Natural killer cell (primary cell): Measurements from ENCODE around the gene RTL5. TPM values are rescaled to one million over a fixed set of nuclear protein-coding genes. Genes with fewer than 3 reads are reported as not detected.
A peak's percentile ranks its signal among the peaks of the same experiment; 100 is the strongest.

Source experiments
- ATAC-seq, 3 donors: fragments of 150-1000 bp in 2 of 3; fragments of 200-7000 bp in 1 of 3; cut with Tn5 transposase; 1 replicate in 1 of 3; 2 replicates in 2 of 3; pipeline ENCODE4 v1.10.0; 2021; ENCODE audit warnings: mild to moderate bottlenecking in 2 of 3, moderate library complexity in 2 of 3
- DNase-seq, 2 donors: peaks; one replicate each; pipeline versions ENCODE4 v3.0.0 to v3.0.0-alpha.2; 2013 to 2021; ENCODE audit warnings: mixed read lengths in 1 of 2
- H3K27ac ChIP-seq: one replicate; pipeline ENCODE4 v1.5.1; 2013; ENCODE audit warnings: mild to moderate bottlenecking, low read length
- H3K27me3 ChIP-seq: one replicate; pipeline ENCODE4 v1.6.1; 2013; ENCODE audit warnings: low read length; ENCODE audit not compliant: control insufficient read depth, insufficient read depth
- H3K36me3 ChIP-seq: one replicate; pipeline ENCODE4 v1.6.1; 2013; ENCODE audit warnings: low read length; ENCODE audit not compliant: control insufficient read depth, insufficient read depth
- H3K4me1 ChIP-seq: one replicate; pipeline ENCODE4 v1.6.1; 2013; ENCODE audit warnings: low read length; ENCODE audit not compliant: control insufficient read depth, insufficient read depth
- H3K4me3 ChIP-seq: one replicate; pipeline ENCODE4 v1.5.1; 2013; ENCODE audit warnings: low read length
- H3K9me3 ChIP-seq: one replicate; pipeline ENCODE4 v1.6.1; 2013; ENCODE audit warnings: low read length; ENCODE audit not compliant: control insufficient read depth, insufficient read depth
- H3K27ac Mint-ChIP-seq, 2 donors: one replicate each; pipeline ENCODE4 v1.8.0; 2022; ENCODE audit warnings: mild to moderate bottlenecking in 2 of 2, mixed read lengths in 2 of 2, moderate library complexity in 1 of 2
- H3K27me3 Mint-ChIP-seq, 2 donors: one replicate each; pipeline ENCODE4 v1.8.0; 2022; ENCODE audit warnings: low read depth in 2 of 2, mixed read lengths in 2 of 2
- H3K36me3 Mint-ChIP-seq: one replicate; pipeline ENCODE4 v1.8.0; 2022; ENCODE audit warnings: mixed read lengths
- H3K4me1 Mint-ChIP-seq, 2 donors: one replicate each; pipeline ENCODE4 v1.8.0; 2022; ENCODE audit warnings: mixed read lengths in 2 of 2
- H3K4me3 Mint-ChIP-seq: one replicate; pipeline ENCODE4 v1.8.0; 2022; ENCODE audit warnings: mild to moderate bottlenecking, moderate library complexity, mixed read lengths
- H3K9me3 Mint-ChIP-seq, 2 donors: one replicate each; pipeline ENCODE4 v1.8.0; 2022; ENCODE audit warnings: mixed read lengths in 2 of 2
- CTCF ChIP-seq: fragments of 200-600 bp; IDR thresholded peaks from one replicate; pipeline ENCODE4 v1.8.0; 2022; ENCODE audit warnings: antibody characterized with exemption
- WGBS: methylation state at CpG from one replicate; pipeline ENCODE4 v1.1.7; 2013; ENCODE audit warnings: missing lambda C conversion rate; ENCODE audit not compliant: insufficient coverage; 5-methylcytosine and 5-hydroxymethylcytosine counted together
- intact Hi-C: fragments of 100-400 bp; cut with micrococcal nuclease; formaldehyde crosslinking; loops from one replicate; pipeline ENCODE4 v1.14.2; 2022
- total RNA-seq, 4 donors: library from RNA; stranded (reverse); fragments of 120-200 nt in 1 of 4; gene quantifications; one replicate each; pipeline versions ENCODE4 v1.2.3 to v1.2.4, GENCODE V29; 2013 to 2022

The RTL5 gene
- total RNA-seq, 3 donors from 2014 or later (not counting 1 experiment from before 2014, with no cell fraction given): 1.3 to 1.8 (median 1.7) TPM

- DNase-seq (no peak), ATAC-seq (no peak)
- intact Hi-C loops: loop anchor here (1.0 kb wide), 2 partner anchors 77 to 108 kb away; no protein-coding TSS in a partner anchor
- Mint-ChIP-seq H3K27me3 (peaks cover 2 to 25% of the 10 kb centered on the region in 2 donors), H3K4me1 (peaks cover 55 to 64% of the 10 kb centered on the region in 2 donors), H3K9me3 (no peaks in the 10 kb centered on the region), H3K27ac (no peak overlapping the region), H3K36me3 (no peaks in the 10 kb centered on the region), H3K4me3 (no peak overlapping the region)
- Histone ChIP-seq H3K36me3 (no peaks in the 10 kb centered on the region), H3K27me3 (no peaks in the 10 kb centered on the region), H3K4me3 (no peak overlapping the region), H3K9me3 (no peaks in the 10 kb centered on the region), H3K27ac (no peak overlapping the region), H3K4me1 (peaks cover 62% of the 10 kb centered on the region)
- no peak for TF ChIP-seq CTCF
- 42% methylated on average over 2 of the region's 3 CpGs for WGBS
Observed at GRCh38 chrX:72126048-72126415, 5.7 kb downstream of the RTL5 start.

GRCh38 chrX:72125331-72126047 is 6.2 kb downstream of the RTL5 start:
- TF ChIP-seq CTCF: no peak
- peaks cover 61 to 69% of the 10 kb centered on the region in 2 donors for H3K4me1 Mint-ChIP-seq
- intact Hi-C loops: loop anchor here (1.0 kb wide), 2 partner anchors 76 to 107 kb away; no protein-coding TSS in a partner anchor
- ATAC-seq (no peak), DNase-seq (no peak)
- H3K9me3 Mint-ChIP-seq: no peaks in the 10 kb centered on the region
- Histone ChIP-seq H3K27ac (no peak overlapping the region), H3K9me3 (no peaks in the 10 kb centered on the region), H3K4me3 (no peak overlapping the region), H3K4me1 (peaks cover 62% of the 10 kb centered on the region), H3K36me3 (no peaks in the 10 kb centered on the region), H3K27me3 (no peaks in the 10 kb centered on the region)
- H3K36me3 Mint-ChIP-seq: no peaks in the 10 kb centered on the region
- peak overlapping the region; percentile 73 for H3K4me3 Mint-ChIP-seq
- H3K27ac Mint-ChIP-seq: peak overlapping the region; percentile 89 to 90
- WGBS: 77% methylated on average over 5 of the region's 6 CpGs
- peaks cover 2 to 25% of the 10 kb centered on the region in 2 donors for H3K27me3 Mint-ChIP-seq

- H3K4me3 ChIP-seq: no peak overlapping the region
- H3K36me3 ChIP-seq: no peaks in the 10 kb centered on the region
- no peak overlapping the region for H3K27ac ChIP-seq
- TF ChIP-seq CTCF: no peak
- Mint-ChIP-seq H3K27me3 (peaks cover 2 to 25% of the 10 kb centered on the region in 2 donors), H3K4me1 (peaks cover 69 to 72% of the 10 kb centered on the region in 2 donors), H3K4me3 (peak overlapping the region; percentile 73), H3K27ac (peak overlapping the region; percentile 89 to 90), H3K36me3 (no peaks in the 10 kb centered on the region), H3K9me3 (no peaks in the 10 kb centered on the region)
- H3K9me3 ChIP-seq: no peaks in the 10 kb centered on the region
- H3K27me3 ChIP-seq: no peaks in the 10 kb centered on the region
- ATAC-seq (no peak), DNase-seq (no peak)
- WGBS: 46% methylated on average over 8 of the region's 8 CpGs
- H3K4me1 ChIP-seq: peaks cover 64% of the 10 kb centered on the region
- intact Hi-C loops: no loop called here
Observed at GRCh38 chrX:72124540-72125201, 7.0 kb downstream of the RTL5 start.
